GM12892 (cell line): Measurements from ENCODE around the gene HES4.

Source experiments
- POLR2A ChIP-seq: IDR thresholded peaks from 2 replicates; pipeline ENCODE4 v1.6.1; 2011; ENCODE audit warnings: low read depth, low read length, control low read depth
- POLR2AphosphoS5 ChIP-seq: IDR thresholded peaks from 2 replicates; pipeline ENCODE4 v1.6.1; 2011; ENCODE audit warnings: low read depth, low read length, control low read depth

GRCh38 chr1:1003618-1004419 lies 3.9 kb upstream of the HES4 start:
- TF ChIP-seq POLR2AphosphoS5 (no peak), POLR2A (no peak)
